ENCODE results near the gene UFSP1. TPM values are rescaled to one million over a fixed set of nuclear protein-coding genes. Genes with fewer than 3 reads are reported as not detected.

Gene UFSP1
- total RNA-seq, 1 donor from 2014 or later, result 0.58 TPM

DNA sequence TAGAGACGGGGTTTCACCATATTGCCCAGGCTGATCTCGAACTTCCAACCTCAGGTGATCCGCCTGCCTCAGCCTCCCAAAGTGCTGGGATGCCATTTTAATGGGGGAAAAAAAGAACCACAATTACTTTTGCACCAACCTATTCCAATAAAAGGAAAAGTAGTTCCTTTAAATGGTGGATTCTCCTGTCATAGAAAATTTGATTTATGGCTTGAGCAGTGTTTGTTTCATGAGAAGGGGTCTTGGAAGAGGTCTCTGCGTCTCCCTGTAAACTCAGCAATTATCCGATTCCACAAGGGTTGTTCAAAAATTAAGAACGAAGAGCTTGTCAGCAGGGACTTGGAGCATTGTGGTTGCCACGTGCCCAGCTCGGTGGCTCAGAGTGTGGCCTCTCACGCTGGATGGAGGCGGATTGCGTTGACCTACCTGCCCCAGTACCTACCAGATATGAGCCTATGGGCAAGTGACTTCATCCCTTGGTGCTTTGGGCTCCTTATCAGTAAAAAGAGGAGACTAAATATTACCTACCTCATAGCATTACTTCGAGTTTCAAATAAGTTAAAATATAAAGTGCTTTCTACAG is 25.2 kb downstream of the UFSP1 start:
- no peak for DNase-seq (ENCODE audit: low read depth)
- TF ChIP-seq, protein P1, sequence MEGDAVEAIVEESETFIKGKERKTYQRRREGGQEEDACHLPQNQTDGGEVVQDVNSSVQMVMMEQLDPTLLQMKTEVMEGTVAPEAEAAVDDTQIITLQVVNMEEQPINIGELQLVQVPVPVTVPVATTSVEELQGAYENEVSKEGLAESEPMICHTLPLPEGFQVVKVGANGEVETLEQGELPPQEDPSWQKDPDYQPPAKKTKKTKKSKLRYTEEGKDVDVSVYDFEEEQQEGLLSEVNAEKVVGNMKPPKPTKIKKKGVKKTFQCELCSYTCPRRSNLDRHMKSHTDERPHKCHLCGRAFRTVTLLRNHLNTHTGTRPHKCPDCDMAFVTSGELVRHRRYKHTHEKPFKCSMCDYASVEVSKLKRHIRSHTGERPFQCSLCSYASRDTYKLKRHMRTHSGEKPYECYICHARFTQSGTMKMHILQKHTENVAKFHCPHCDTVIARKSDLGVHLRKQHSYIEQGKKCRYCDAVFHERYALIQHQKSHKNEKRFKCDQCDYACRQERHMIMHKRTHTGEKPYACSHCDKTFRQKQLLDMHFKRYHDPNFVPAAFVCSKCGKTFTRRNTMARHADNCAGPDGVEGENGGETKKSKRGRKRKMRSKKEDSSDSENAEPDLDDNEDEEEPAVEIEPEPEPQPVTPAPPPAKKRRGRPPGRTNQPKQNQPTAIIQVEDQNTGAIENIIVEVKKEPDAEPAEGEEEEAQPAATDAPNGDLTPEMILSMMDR (conservative IDR thresholded peaks at IDR 0.05; ENCODE audit: low read depth, low read length), result no peak
- no peak overlapping the region for H3K4me3 ChIP-seq (ENCODE audit: low read depth, low read length)

DNA sequence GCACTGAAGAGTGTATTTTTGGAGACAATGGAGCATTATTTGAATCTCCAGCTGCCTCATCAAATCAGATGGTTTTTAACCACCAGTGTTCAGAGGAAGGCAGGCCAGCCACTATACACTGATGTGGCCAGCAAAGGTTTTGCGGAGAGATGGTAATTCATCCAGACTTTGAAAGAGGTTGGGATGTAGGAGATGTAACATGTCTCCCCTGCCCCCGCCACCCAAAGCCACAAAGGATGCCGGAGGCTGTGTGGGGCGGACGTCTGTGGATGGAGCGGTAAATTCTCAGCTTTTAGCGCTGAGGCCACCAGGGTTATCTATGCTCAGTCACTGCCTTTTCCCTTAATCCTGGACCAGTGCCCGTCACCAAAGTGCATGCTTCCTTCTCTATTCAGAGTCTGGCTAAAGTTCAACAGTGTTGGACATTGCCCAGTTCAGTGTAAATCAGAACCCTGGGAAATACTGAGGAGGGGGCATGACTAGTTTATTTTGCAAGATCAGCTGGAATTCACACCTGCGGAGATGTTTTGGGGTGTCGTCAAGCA is 26.0 kb downstream of the UFSP1 start:
- DNase-seq (ENCODE audit: low read depth), result no peak

DNA sequence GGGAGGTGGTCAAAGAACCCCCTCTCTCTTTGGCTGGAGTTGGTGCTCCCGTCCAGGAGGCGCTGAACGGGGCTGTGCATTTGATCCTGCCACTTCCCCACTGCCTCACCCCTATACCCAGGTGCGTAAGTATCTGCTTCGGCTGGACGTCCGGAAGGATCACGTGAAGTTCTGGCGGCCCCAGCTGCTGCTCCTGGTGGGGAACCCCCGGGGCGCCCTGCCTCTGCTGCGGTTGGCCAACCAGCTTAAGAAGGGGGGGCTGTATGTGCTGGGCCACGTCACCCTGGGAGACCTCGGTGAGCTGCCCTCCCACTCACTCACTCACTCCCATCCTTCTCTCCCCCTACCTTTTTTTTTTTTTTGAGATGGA is 27.9 kb downstream of the UFSP1 start:
- DNase-seq (ENCODE audit: low read depth), result no peak
- TF ChIP-seq, protein P1 (conservative IDR thresholded peaks at IDR 0.05; ENCODE audit: low read depth, low read length), result no peak
- no peak overlapping the region for H3K4me3 ChIP-seq (ENCODE audit: low read depth, low read length)

More for the DNA sequence above, 26.0 kb downstream of the UFSP1 start:
- TF ChIP-seq, protein P1 (conservative IDR thresholded peaks at IDR 0.05; ENCODE audit: low read depth, low read length), result no peak
- no peak overlapping the region for H3K4me3 ChIP-seq (ENCODE audit: low read depth, low read length)

DNA sequence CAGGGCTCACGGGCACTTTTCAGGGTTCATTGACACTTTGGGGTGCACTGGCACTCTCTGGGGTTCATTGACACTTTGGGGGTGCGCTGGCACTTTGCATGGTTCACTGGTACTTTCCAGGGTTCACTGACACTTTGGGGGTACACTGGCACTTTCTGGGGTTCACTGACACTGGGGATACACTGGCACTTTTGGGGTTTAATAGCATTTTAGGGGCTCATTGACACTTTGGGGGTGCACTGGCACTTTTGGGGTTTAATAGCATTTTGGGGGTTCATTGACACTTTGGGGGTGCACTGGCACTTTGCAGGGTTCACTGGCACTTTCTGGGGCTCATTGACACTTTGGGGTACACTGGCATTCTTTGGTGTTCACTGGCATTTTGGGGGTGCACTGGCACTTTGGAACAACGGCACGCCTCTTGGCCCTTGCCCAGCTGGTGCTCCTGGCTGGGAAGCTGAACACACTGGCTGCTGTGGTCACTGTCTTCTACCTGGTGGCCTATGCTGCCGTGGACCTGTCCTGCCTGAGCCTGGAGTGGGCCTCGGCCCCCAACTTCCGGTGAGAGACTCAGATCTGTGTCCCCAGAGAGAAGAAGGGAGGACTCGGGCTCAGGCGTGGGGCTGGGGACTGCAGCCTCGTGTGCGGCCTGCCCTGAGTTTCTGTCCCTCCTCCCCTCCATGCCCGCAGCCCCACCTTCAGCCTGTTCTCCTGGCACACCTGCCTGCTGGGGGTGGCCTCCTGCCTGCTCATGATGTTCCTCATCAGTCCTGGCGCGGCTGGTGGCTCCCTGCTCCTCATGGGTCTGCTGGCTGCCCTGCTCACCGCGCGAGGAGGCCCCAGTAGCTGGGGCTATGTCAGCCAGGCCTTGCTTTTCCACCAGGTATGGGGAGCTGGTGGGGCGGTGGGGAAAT is 28.6 kb downstream of the UFSP1 start:
- no peak for DNase-seq (ENCODE audit: low read depth)
- TF ChIP-seq, protein P1 (conservative IDR thresholded peaks at IDR 0.05; ENCODE audit: low read depth, low read length), result no peak
- H3K4me3 ChIP-seq (ENCODE audit: low read depth, low read length), result no peak overlapping the region

DNA sequence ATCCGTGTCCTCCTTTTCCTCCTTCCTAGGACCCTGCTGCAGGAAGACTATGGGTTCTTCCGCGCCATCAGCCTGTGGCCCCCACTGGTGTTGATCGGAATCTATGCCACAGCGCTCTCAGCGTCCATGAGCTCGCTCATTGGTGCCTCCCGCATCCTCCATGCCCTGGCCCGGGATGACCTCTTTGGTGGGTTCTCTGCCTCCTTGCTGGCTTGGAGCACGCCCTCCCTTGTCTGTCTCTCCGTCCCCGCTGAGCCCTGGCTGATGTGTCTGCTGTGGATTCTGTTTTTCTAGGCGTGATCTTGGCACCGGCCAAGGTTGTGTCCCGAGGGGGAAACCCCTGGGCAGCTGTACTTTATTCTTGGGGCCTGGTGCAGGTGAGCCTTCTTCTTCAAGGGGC is 29.7 kb downstream of the UFSP1 start:
- DNase-seq (ENCODE audit: low read depth), result no peak
- H3K4me3 ChIP-seq (ENCODE audit: low read depth, low read length), result no peak overlapping the region
- TF ChIP-seq, protein P1 (conservative IDR thresholded peaks at IDR 0.05; ENCODE audit: low read depth, low read length), result no peak

DNA sequence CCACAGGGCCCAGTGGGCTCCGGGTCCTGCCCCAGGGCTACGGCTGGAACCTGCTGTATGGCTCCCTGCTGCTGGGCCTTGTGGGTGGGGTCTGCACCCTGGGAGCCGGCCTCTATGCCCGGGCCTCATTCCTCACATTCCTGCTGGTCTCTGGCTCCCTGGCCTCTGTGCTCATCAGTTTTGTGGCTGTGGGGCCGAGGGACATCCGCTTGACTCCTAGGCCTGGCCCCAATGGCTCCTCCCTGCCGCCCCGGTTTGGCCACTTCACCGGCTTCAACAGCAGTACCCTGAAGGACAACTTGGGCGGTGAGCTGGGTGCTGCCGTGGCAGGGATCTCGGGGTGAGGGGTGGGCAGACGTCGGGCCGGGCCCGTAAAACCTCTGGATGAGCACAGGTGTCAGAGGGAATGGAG is 32.6 kb downstream of the UFSP1 start:
- TF ChIP-seq, protein P1 (conservative IDR thresholded peaks at IDR 0.05; ENCODE audit: low read depth, low read length), result no peak
- no peak for DNase-seq (ENCODE audit: low read depth)
- H3K4me3 ChIP-seq (ENCODE audit: low read depth, low read length), result no peak overlapping the region

All from epithelial cell of proximal tubule (primary cell).